Measurements from ENCODE around the gene FOXB1. TPM values are rescaled to one million over a fixed set of nuclear protein-coding genes. Genes with fewer than 3 reads are reported as not detected.

FOXB1 gene
- total RNA-seq, 2 donors from 2014 or later: not detected

DNA sequence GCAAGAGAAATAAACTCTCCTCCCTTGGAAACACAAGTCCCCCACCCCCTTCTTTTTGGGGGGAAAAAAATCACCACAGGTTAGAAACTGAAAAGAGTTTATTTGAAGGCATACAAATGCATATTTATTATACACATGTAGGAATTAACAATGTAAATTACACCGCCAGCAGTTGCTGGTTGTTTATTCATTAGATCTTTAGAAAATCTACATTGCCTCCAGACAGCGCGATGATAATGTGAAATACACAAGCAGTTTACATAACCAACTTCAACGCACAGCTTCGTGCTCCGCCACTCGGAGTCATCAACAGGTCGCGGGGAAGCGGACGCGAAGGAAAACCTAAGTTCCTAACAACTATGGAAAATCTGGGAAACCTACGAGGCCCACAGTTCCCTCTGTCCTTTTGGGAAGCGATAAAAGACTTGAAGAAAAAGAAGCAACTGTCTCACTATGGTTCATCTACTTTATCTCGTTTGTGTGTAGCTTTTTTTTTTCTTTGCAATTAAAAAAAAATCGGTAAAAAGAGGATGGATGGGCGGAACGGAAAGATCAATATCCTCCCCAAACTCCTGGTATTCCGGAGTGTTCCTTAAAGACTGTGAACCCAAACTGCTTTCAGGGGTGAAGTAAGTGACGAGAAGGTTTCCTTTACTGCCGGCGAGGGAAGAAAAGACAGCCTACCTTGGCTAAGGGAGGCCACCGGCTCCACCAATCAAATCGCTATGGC, 8.4 kb upstream of the FOXB1 start:
- Histone ChIP-seq H3K4me3 (no peak overlapping the region), H3K9me3 (no peaks in the 10 kb centered on the region), H3K9ac (ENCODE audit: low read depth in 2 of 2, low read length in 2 of 2) (no peak overlapping the region), H3K4me1 (peaks cover 4% of the 10 kb centered on the region), H3K36me3 (no peaks in the 10 kb centered on the region), H3K27me3 (peaks cover 82% of the 10 kb centered on the region), H3K27ac (no peak overlapping the region)
- DNase-seq: no peak
- intact Hi-C loops (cut with DNase I): no loop called here
- TF ChIP-seq, protein P1, sequence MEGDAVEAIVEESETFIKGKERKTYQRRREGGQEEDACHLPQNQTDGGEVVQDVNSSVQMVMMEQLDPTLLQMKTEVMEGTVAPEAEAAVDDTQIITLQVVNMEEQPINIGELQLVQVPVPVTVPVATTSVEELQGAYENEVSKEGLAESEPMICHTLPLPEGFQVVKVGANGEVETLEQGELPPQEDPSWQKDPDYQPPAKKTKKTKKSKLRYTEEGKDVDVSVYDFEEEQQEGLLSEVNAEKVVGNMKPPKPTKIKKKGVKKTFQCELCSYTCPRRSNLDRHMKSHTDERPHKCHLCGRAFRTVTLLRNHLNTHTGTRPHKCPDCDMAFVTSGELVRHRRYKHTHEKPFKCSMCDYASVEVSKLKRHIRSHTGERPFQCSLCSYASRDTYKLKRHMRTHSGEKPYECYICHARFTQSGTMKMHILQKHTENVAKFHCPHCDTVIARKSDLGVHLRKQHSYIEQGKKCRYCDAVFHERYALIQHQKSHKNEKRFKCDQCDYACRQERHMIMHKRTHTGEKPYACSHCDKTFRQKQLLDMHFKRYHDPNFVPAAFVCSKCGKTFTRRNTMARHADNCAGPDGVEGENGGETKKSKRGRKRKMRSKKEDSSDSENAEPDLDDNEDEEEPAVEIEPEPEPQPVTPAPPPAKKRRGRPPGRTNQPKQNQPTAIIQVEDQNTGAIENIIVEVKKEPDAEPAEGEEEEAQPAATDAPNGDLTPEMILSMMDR (IDR thresholded peaks at IDR 0.05): no peak

GRCh38 chr15:59996298-59997041, 7.6 kb upstream of the FOXB1 start:
- DNase-seq: peak; percentile 49
- intact Hi-C loops (cut with DNase I): no loop called here
- no peak overlapping the region for H3K4me3 ChIP-seq

DNA sequence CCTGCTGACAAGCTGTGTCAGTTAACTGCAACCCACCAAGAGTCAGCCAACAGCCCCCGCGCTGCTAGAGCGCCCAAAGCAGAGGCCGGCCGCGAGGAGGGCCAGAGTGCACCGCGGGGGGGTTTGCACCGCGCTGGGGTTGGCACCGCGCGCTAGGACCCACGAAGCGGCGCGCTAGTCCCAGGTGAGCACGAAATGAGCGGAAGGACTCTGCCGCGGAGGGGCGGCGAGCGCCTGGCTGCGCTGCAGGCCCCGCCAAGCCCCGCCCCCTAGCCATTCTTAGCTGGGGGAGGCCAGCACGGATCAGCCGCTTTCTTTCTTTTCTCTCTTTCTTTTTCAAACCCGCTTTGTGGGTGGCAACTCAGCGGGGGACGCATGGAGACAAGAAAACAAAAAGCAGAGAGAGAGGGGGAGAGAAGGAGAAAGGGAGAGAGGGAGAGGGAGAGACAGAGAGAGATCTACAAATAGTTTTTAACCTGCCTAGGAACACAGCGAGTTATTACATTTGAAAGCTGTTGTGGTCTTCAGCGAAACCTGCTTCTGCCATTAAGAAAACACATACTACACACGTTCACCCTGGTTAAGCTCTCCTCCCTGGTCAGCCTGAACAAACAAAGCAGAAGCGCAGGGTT, 6.9 kb upstream of the FOXB1 start:
- TF ChIP-seq, protein P1 (IDR thresholded peaks at IDR 0.05): no peak
- H3K27ac ChIP-seq: no peak overlapping the region
- intact Hi-C loops (cut with DNase I): no loop called here
- H3K9ac ChIP-seq (ENCODE audit: low read depth in 2 of 2, low read length in 2 of 2): no peak overlapping the region
- no peak overlapping the region for H3K4me3 ChIP-seq
- DNase-seq: no peak
- no peaks in the 10 kb centered on the region for H3K36me3 ChIP-seq
- H3K4me1 ChIP-seq: peaks cover 4% of the 10 kb centered on the region
- H3K27me3 ChIP-seq: peaks cover 96% of the 10 kb centered on the region
- no peaks in the 10 kb centered on the region for H3K9me3 ChIP-seq

More at GRCh38 chr15:59996298-59997041, 7.6 kb upstream of the FOXB1 start:
- Histone ChIP-seq H3K9ac (ENCODE audit: low read depth in 2 of 2, low read length in 2 of 2) (no peak overlapping the region), H3K27ac (no peak overlapping the region), H3K9me3 (no peaks in the 10 kb centered on the region), H3K27me3 (peaks cover 89% of the 10 kb centered on the region), H3K36me3 (no peaks in the 10 kb centered on the region), H3K4me1 (peaks cover 4% of the 10 kb centered on the region)
- TF ChIP-seq, protein P1 (IDR thresholded peaks at IDR 0.05): no peak

- Histone ChIP-seq H3K4me3 (no peak overlapping the region), H3K27ac (no peak overlapping the region), H3K4me1 (peaks cover 4% of the 10 kb centered on the region), H3K27me3 (peaks cover 100% of the 10 kb centered on the region), H3K9me3 (no peaks in the 10 kb centered on the region), H3K36me3 (no peaks in the 10 kb centered on the region), H3K9ac (ENCODE audit: low read depth in 2 of 2, low read length in 2 of 2) (no peak overlapping the region)
- TF ChIP-seq, protein P1 (IDR thresholded peaks at IDR 0.05): no peak
- no peak for DNase-seq
- intact Hi-C loops (cut with DNase I): no loop called here
Measured at GRCh38 chr15:59998305-59998949, 5.7 kb upstream of the FOXB1 start.

DNA sequence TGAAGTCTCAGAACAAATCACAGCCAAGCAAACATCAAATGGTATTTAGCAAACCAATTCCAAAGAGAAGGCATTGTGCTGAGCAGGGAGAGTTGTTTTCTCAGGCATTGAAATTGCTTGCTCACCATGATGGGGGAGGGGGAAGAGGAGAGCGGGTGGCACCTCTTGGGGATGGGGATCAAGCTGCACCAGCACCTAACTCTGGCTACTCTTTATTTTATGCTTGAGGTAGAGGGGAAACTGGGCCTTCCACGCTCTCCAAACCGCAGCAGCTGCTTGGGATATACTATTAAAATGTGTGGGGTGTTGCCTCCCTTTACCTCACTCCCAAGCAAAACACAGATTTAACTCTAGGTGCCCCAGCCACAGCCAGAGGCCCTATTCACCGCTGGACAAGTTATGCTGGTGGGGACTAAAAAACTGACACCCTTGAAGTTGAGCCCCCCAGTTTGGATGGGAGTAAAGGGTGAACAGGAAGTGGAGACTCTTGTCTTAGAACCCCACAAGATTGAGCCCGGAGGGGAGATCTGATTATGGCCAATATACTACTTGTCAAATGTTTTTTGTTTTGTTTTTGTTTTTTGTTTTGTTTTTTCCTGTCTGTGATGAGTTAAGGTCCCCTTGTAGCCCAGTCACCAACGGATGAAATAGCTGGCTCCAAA, 5.0 kb upstream of the FOXB1 start:
- intact Hi-C loops (cut with DNase I): no loop called here

More for the DNA sequence above, 5.0 kb upstream of the FOXB1 start:
- Histone ChIP-seq H3K9me3 (no peaks in the 10 kb centered on the region), H3K27me3 (peaks cover 100% of the 10 kb centered on the region), H3K9ac (ENCODE audit: low read depth in 2 of 2, low read length in 2 of 2) (no peak overlapping the region), H3K27ac (no peak overlapping the region), H3K4me3 (no peak overlapping the region), H3K4me1 (peaks cover 6% of the 10 kb centered on the region), H3K36me3 (no peaks in the 10 kb centered on the region)
- no peak for DNase-seq
- TF ChIP-seq, protein P1 (IDR thresholded peaks at IDR 0.05): no peak

Data from colonic mucosa (tissue), 4 donors.